ENCODE measurements around the gene CALM3.

Gene CALM3

DNA sequence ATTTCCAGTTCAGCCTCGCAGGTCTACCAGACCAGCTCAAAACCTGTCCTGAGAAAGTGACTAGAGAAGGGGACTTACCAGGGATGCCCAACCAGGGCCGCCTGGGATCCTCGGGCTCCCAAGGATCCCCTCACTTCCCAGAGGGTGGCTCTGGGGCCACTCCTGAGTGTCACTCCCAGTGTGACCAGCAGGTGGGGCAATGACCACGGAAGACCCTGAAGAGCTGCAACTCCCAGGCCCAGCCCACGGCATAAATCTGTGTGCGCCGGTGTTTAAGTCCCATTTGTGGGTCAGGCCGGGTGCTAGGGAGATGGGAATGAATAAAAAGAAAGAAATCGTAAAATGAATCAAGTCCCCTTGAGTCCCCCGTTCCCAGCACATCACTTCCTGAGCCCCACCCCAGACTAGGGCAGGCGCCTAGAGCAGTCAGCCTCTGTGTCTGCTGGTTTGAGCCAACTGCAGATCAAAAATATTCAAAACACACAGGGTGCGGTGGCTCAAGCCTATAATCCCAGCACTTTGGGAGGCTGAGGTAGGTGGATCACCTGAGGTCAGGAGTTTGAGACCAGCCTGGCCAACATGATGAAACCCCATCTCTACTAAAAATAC lies 13.1 kb downstream of the CALM3 start:
- TF ChIP-seq, protein P1, sequence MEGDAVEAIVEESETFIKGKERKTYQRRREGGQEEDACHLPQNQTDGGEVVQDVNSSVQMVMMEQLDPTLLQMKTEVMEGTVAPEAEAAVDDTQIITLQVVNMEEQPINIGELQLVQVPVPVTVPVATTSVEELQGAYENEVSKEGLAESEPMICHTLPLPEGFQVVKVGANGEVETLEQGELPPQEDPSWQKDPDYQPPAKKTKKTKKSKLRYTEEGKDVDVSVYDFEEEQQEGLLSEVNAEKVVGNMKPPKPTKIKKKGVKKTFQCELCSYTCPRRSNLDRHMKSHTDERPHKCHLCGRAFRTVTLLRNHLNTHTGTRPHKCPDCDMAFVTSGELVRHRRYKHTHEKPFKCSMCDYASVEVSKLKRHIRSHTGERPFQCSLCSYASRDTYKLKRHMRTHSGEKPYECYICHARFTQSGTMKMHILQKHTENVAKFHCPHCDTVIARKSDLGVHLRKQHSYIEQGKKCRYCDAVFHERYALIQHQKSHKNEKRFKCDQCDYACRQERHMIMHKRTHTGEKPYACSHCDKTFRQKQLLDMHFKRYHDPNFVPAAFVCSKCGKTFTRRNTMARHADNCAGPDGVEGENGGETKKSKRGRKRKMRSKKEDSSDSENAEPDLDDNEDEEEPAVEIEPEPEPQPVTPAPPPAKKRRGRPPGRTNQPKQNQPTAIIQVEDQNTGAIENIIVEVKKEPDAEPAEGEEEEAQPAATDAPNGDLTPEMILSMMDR (IDR thresholded peaks at IDR 0.05; ENCODE audit: low read depth, low read length) = peak; percentile 88
- in situ Hi-C loops (cut with HindIII; ENCODE audit: low sequenced_read_pairs) = no loop called here

DNA sequence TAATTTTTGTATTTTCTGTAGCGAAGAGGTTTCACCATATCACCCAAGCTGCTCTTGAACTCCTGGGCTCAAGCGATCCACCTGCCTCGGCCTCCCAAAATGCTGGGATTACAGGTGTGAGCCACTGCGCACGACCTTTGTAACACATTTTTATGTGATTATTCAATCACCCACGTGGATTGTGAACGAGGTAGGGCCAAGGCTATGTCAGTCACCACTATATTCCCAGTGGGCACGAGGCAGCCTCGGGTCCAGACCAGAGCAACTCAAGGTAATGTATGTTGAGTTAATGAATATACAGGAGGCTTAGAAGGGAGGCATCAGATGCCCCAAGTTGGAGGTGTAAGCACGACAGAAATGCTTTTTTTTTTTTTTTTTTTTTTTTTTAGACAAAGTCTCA lies 14.8 kb downstream of the CALM3 start:
- in situ Hi-C loops (cut with HindIII; ENCODE audit: low sequenced_read_pairs) = no loop called here
- TF ChIP-seq, protein P1 (IDR thresholded peaks at IDR 0.05; ENCODE audit: low read depth, low read length) = no peak
- DNase-seq (ENCODE audit: low read depth, low spot score) = no peak
- H3K4me3 ChIP-seq (ENCODE audit: low read depth, low read length) = no peak overlapping the region

More for the DNA sequence above, 13.1 kb downstream of the CALM3 start:
- peak; percentile 74 for DNase-seq (ENCODE audit: low read depth, low spot score)
- H3K4me3 ChIP-seq (ENCODE audit: low read depth, low read length) = no peak overlapping the region

DNA sequence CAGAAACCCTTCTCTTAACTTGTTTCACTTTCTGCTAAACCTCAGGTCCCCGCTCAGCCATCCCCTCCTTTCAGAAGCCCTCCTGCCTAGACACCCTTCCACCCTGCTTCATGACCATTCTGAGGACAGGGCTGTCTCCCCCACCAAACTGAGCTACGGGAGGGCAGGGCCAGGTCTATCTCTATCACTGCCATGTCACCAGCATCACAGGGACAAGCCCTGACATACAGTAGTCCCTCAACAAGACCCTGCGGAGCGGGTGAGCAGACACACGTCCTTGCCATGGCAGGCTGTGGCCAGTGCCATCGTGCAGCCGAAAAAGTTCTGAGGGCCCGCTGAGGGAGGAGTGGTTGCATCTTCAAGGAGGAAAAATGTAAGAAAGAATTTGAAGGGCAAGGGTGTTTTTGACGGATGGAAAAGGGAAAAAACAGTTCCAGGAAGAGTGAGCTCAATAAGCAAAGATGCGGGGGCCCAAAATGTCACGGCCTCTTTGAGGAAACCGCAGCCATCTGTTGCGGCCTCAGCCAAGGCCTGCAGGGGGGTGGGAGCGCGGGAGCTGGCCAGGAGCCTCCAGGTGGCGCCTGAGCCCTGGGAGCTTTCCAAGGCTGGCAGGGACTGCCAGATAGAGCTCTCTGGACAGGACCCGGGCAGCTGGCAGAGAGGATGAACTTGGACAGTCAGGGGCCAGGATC lies 15.6 kb downstream of the CALM3 start:
- H3K4me3 ChIP-seq (ENCODE audit: low read depth, low read length) = no peak overlapping the region
- peak; percentile 58 for DNase-seq (ENCODE audit: low read depth, low spot score)
- in situ Hi-C loops (cut with HindIII; ENCODE audit: low sequenced_read_pairs) = no loop called here
- TF ChIP-seq, protein P1 (IDR thresholded peaks at IDR 0.05; ENCODE audit: low read depth, low read length) = peak; percentile 53

DNA sequence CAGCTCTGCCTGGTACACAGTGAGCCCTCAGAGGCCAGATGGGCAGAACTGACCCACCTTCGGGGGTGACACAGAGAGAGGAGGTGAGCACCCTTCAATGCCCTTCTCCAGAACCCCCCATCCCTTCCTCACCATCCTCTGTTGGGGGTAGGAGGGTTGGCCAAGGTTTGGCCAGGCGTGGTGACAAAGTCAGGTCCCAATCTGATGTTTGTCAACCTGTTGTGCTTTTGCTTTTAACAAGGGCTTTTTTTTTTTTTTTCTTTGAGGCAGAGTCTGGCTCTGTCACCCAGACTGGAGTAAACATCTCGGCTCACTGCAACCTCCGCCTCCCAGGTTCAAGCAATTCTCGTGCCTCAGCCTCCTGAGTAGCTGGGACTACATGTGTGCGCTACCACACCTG lies 16.5 kb downstream of the CALM3 start:
- no peak for DNase-seq (ENCODE audit: low read depth, low spot score)
- H3K4me3 ChIP-seq (ENCODE audit: low read depth, low read length) = no peak overlapping the region
- in situ Hi-C loops (cut with HindIII; ENCODE audit: low sequenced_read_pairs) = no loop called here
- TF ChIP-seq, protein P1 (IDR thresholded peaks at IDR 0.05; ENCODE audit: low read depth, low read length) = no peak

DNA sequence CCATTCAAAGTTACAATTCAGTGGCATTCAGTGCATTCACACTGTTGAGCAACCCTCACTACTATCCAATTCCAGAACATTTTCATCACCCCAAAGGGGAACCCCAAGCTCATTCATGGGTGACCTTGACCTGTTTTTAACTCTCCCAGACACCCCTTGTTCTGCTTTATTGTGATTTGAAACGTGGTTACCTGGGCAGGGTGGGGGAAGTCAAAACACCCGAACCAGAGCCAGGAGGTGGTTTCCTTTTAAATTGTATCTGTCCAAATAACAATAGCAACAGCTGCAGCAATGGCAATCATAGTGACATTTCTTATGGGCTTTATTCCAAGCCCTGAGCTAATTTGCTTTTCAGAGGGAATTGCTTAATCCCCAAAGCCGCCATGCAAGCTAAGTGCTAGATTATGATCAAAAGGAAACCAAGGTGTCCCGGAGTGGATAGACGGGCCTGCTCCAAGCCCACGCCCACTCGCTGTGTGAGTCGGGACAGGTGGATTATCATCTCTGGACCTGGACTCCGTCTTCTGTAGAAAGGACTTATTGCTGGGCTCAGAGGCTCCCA lies 17.6 kb downstream of the CALM3 start:
- DNase-seq (ENCODE audit: low read depth, low spot score) = no peak
- in situ Hi-C loops (cut with HindIII; ENCODE audit: low sequenced_read_pairs) = no loop called here
- no peak overlapping the region for H3K4me3 ChIP-seq (ENCODE audit: low read depth, low read length)
- TF ChIP-seq, protein P1 (IDR thresholded peaks at IDR 0.05; ENCODE audit: low read depth, low read length) = no peak

DNA sequence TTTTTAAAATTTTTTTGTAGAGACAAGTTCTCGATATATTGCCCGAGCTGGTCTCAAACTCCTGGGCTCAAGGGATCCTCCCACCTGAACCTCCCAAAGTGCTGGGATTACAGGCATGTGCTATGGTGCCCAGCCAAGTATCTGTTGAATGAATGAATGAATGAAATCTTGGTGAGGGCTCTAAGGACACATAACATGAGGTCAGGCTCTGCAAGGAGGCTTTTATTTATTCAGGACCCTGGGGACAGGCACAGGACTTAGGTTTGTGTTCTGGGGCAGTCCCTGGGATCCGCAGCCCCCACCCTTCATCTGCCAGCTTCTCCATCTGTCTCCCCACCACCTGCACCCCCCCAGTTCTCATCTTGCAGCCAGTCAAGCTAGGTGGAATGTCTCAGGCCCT lies 19.1 kb downstream of the CALM3 start:
- DNase-seq (ENCODE audit: low read depth, low spot score) = no peak
- TF ChIP-seq, protein P1 (IDR thresholded peaks at IDR 0.05; ENCODE audit: low read depth, low read length) = no peak
- in situ Hi-C loops (cut with HindIII; ENCODE audit: low sequenced_read_pairs) = no loop called here
- no peak overlapping the region for H3K4me3 ChIP-seq (ENCODE audit: low read depth, low read length)
